HS-27A (cell line): ENCODE data around the gene PIP4K2A.

Experiments
- DNase-seq: peaks from one replicate; pipeline ENCODE4 v3.0.0-alpha.2; 2012; ENCODE audit warnings: low read depth, missing footprints

PIP4K2A gene

GRCh38 chr10:22666287-22667092 is 47.9 kb downstream of the PIP4K2A start:
- DNase-seq, result no peak

GRCh38 chr10:22665329-22665728 is 49.0 kb downstream of the PIP4K2A start:
- no peak for DNase-seq

DNA sequence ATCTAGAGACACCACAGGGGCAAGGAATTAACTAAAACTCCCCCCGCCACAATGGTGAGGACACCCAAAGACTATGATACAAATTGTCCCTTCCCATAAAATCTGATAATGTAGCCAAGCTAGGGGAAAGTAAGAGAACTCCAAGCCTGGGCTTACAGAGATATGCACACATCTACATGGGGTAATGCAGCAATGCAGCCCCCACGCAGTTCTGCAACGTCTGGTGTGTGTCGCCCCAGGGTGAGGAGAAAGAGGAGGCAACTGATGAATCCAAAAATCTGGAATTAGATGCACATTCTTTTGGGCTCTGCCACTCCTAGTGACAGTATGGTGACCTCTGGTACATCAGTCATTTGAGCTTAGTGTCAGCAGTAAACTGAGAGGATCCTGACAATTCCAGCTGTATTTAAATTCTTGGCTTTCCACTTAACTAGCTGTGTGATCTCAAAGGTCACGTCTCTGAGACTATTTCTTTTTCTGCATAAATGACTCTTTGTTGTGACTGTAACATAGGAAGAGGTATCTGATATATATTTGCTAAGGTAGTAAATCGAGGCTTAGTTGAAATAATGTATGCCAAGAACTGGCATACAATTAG is 51.5 kb downstream of the PIP4K2A start:
- DNase-seq, result no peak

DNA sequence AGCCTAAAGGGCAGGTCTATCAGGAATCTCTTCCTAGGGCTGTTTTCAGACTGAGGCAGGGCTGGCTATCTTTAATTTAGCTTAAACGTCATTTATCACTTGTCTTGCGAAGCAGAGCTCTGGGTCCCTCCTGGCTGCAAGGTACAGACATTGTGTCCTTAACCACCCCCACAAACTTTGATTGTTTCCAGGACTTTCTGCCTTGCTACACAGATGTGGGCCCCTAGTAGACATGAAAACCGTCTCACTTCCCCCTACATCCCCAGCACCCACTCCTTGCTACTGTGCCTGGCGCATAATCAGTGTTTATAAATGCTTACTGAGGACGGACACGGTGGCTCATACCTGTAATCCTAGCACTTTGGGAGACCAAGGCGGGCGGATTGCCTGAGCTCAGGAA is 54.5 kb downstream of the PIP4K2A start:
- DNase-seq, result no peak

- no peak for DNase-seq
These were observed 55.5 kb downstream of the PIP4K2A start for GRCh38 chr10:22658745-22659410.

DNA sequence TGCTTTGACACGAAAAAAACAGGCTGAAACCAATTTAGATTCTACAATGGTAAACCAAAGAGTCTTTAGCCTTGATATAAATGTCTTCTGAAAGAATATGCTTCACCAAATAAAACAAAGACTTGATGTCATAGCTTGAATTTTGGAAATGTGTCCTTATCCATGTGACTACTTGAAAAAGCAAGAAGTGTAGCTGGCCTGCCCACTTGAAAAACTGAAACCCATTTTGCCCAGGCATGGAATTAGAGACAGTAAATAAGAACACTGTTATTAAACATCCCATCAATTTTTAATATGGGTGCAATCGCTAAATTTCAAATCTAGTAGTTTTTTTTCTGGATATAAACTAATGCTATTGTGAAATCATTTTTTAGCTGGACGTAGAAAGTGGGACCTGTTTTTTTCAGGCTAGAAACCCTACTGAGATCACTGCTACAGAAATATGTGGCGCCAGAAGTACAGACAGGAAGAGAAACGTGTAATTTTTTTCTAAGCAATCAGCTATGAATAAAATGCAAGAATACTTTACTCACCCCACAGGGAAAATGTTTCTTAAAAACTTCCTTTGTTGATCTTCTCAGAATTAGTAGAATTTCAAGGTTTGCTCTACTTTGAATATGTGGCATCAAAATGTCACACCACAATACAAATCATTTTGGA is 56.7 kb downstream of the PIP4K2A start:
- no peak for DNase-seq

DNA sequence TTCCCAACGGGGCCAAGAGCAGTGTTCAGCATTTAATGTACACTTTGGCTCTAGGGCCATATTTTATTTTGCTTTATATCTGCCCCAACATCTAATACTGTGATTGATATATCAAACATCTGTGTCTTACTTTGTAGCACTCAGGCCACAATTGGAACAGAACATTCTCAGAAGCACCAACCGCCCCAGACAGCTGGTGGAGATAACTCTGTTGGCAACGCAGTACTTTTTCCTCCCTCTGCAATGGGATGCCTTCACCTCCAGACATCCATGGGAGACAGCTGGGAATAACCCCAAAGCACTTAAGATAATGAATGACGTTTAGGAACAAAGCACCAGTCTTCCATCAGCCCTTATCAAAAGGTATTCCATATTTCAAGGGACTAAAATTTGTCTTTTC is 57.4 kb downstream of the PIP4K2A start:
- DNase-seq, result no peak

GRCh38 chr10:22656036-22656435 is 58.3 kb downstream of the PIP4K2A start:
- no peak for DNase-seq

DNA sequence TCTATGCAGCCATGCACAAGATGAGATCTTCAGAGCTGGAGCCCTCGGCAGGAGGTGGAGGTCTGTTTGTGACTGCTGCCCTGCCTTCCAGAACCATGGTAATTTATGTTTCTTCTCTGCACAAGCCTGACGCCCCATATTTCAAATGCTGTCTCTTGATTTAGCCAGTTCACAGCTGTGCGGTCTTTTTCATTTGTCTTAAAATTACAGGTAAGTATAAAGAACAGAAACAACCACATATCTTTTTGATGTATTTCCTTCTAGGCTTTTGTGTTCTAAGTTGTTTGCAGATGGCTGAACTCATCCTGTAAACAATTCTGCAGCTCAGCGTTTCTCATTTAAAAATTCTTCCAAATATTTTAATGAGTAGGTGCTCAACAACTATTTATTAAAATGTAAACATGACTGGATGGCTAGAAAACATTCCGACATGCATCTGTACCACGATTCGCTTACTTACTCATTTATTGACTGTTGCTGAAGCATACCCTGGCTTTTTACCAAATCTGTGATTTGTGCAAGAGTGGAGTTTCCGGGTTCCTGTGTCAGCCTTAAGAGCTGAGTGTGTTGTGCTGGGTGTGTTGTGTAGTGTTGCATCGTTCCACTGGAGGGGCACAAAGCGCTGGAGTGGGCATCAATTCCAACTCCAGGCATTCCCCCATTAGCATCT is 58.9 kb downstream of the PIP4K2A start:
- DNase-seq, result no peak

DNA sequence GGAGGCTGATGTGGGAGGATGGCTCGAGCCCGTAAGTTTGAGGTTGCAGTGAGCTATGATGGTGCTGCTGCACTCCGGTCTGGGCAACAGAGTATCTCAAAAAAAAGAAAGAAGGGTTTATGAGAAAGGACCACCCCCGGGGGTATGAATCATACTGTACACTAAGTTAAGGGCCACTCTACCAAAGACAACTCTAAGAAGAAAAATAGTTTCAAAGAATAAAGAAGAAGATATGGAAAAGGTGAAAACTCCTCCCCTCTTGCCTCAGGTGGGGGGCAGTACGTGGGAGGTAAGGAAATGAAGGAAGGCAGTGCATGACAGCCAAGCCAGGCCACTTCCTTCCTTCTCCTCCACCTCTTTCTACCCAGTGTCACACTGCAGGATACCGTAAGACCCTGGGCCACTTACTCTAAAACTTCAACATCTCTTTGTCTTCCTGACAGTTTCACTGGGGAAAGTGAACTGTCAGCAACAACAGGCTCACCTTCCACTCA is 61.3 kb downstream of the PIP4K2A start:
- DNase-seq, result no peak

DNA sequence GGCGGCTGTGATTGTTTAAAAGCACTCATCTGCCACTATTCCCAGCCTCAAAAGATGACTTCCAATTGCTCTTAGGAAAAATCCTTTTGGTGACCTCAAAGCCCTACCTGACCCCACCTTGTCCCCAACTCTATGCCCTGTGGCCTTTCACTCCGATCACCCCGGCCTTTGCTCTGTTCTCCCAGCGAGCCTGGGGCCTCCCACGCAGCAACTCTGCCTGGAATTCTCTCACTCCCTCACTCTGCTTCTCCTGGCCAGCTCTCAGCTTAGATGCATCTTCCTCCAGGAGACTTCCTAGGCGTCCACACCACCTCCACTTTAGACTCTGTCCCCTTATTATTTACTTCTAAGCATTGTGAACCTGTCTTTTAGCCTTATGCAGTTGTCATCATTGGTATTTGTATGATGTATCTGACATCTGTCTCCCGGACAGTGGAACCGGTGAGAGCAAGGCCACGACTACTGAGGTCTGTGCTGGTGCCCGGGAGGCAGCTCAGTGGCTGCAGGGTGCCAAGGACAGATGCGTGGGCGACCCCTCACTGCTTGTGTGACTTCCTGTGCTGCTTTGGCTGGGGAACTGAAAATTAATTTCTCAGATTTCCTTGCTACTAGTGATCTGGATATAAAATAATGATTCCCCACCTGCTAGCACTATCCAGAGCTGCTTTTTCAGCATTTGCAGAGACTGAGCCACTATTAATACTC is 63.0 kb downstream of the PIP4K2A start:
- DNase-seq, result no peak

DNA sequence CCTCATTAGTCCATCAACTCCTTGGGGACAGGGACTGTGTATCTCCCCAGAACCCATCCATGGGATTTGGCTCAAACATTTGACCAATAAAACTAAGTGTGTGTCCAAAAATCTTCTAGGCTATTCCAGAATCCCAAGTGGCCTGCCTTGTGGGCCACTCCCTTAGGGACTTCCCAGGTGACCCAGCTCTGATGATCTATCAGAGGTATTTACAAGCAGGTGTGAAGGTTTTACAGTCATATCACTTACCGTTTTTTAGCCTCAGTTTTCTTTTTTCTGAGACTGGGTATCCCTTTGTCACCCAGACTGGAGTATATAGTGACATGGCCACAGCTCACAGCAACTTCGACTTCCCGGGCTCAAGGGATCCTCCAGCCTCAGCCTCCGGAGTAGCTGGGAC is 64.4 kb downstream of the PIP4K2A start:
- DNase-seq, result no peak

DNA sequence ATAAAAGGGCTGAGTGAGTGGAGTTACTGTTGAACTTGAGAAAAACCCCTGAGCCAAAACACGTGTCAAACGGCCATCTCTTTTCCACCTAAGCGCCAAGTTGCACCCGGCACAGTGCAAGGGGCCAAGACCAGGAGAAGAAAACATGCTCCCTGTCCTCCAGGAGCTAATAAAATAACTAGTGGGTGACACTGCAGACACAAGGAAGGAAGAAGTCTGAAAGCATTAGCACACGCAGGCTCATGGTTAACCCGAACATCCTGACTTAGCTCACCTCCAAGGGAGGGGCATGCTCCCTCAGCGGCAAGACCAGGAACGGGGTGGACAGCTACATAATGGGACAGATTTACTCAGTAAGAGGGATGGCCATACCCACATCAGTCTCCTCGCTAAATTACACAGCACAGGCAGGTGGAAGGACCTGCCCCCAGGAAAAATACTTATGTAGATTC is 65.0 kb downstream of the PIP4K2A start:
- DNase-seq, result no peak

DNA sequence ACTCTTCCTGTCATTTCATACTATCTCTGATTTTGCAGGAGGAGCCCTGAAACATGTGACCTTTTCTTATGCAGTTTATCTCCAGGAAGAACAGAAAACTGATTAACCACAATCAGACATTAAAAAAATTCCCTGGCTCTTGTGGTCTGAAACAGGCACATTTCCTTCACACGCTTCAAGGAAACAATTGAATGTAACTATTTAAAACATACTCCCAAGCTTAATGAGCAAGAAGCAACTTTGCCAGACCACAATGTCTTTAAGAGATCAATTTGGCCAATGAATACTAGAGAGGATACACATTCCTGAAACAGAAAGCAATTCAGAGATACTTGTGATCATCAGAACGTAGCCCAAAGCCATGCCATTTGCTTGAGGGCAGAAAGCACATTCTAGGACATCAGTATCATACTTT is 65.8 kb downstream of the PIP4K2A start:
- no peak for DNase-seq

- no peak for DNase-seq
These were observed 67.1 kb downstream of the PIP4K2A start for GRCh38 chr10:22647244-22647643.

- DNase-seq, result no peak
These were observed 68.0 kb downstream of the PIP4K2A start for GRCh38 chr10:22646388-22646853.

DNA sequence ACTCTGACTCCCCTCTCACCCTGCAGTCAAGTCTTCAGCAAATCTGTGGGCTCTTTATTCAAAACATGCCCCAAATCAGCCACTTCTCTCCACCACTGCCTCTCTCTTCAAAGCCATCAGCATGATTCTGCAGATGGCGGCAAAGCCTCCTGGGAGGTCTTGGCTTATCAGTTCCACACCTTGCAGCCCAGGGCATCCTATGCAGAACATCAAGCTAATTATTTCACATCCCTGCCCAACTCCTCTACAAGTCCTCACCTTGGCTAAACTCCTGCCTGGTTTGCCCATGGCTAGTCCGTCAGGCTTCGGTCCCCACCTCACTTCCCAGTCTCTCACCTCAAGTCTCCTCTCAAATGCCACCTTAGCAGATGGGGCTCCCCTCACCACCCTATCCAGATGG is 70.2 kb downstream of the PIP4K2A start:
- no peak for DNase-seq

DNA sequence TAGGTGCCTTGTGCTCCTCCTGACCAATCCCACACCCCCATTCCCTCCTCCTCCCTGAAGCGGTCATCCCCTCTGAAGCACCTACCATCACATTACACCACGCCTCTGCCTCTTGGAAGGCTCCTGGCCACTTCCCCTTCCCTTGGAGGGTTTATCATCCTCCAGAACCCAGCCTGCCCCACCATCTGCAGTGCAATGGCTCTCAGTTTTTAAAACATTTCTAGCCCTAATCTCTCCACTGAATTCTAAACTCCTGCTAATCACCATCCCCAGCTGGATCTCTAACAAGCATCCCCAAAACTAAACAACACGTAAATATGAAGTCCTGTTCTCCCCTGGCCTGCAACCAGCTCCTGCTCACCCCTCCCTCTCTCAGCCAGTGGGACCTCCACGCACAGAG is 70.6 kb downstream of the PIP4K2A start:
- no peak for DNase-seq

DNA sequence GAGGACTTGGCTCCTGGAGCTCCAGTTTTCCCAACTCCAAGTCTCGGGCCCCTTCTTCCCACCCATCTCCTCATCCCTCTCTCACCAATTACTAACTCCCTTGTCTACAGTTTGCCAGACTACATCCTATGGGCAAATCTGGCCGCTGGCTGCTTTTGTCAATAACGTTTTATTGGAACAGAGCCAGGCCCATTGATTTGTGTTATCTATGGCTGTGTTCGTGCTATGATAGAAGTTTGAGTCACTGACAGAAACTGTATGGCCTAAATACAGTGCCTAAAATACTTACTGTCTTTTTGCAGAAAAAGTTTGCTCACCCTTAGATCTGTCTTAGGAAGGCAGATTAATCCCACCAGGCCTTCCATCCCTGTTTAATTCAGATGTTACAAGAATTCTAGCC is 71.3 kb downstream of the PIP4K2A start:
- no peak for DNase-seq

GRCh38 chr10:22641743-22642142 is 72.6 kb downstream of the PIP4K2A start:
- no peak for DNase-seq

DNA sequence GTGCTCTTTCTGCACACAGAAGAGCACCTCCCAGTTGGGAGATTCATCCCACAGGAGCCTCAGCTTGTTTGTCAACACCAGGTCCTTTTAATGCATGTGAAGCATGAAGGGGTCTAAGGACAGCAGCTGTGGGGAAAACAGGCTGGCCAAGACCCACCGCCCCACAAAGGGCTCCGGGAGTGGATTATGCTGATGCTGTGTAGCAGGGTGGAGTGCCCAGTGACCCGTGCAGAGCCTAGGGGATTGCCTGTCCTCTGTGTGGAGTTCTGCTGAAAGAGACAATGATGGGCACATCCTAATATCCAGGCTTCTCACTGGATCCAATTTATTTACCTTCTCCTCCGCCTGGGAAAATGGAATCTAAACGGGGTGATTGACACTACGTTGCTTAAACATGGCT is 74.0 kb downstream of the PIP4K2A start:
- no peak for DNase-seq
